NCI-H2196 (cell line): ENCODE measurements around the gene DQX1.

Experiments
- DNase-seq: peaks from one replicate; lab custom pipeline; 2025; ENCODE audit not compliant: unreplicated experiment; lab: John Stamatoyannopoulos, UW

The DQX1 gene

DNA sequence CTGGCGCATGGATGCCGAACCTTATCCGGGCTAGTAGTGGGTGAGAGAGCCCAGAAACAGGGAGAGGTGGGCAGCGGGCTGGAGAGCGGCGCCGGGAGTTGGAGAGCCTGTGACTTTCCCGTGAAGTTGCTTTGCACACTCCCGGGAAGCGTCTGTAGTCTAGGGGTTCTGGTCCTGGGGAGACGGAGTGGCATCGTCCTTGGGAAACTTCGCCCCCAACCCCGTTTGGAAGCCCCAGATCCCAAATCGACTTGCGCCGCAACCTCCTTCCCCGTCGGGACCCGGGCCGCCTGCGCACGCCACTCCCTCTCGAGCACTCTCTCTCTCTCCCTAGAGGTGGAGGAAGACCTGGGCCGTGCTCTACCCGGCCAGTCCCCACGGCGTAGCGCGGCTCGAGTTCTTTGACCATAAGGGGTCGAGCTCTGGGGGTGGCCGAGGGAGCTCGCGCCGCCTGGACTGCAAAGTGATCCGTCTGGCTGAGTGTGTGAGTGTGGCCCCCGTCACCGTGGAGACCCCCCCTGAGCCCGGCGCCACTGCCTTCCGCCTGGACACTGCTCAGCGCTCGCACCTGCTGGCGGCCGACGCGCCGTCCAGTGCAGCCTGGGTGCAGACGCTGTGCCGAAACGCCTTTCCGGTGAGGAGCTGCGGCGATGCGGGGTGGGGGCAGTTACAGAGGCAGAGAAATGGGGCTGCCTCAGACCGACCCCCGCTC, 28.9 kb upstream of the DQX1 start:
- DNase-seq, result no peak

DNA sequence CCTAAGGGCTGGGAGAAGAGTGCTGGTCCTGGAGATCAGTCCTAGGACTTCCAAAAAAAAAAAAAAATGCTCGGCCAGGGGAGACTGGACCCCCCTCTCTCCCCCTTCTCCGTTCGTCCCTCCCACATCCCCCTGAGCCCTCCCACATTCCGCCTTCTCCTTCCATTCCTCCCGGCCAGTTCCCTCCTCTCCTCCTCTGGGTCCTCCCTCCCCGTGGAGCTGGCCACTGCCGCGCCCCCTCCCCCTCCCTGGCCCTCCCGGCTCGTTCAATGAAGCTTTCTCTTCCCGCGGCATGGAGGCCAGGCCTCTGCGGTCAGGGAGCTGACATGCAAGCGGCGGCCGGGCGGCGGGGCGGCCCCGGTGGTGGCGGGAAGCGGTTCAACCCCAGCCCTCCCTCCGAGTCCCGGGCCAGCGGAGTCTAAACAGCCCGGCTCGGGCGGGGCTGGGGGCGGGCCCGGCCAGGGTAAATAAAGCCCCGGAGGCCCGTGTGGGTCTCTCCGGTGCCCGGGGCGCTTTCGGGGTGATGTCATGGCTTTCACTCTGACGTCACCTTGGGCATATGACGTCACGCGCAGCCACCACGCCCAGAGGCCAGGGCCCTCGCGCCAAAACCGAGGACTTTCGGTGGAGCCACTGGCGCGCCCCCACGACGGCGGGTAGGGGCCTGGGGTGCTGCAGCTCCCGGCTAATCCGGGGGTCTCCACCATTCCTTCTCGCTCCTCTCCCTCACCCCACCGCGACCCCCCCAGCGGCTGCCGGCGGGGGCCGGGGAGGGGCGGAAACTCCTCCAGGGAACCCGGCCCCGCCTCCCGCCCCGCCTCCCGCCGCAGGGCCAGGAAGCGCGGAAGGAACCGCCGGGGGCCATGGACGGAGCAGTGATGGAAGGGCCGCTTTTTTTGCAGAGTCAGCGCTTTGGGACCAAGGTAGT, 28.1 kb upstream of the DQX1 start, which contains the start of the genes DOK1 and LOXL3:
DOK1 (plus strand) TSS at position 829 of the 928 bp plus-strand sequence; CDS start at position 864, 35 bp downstream.
LOXL3 (minus strand) TSS at position 51 of the 928 bp plus-strand sequence. CDS start 1,308 bp downstream, outside the sequence.
- DNase-seq, result peak; percentile 52

DNA sequence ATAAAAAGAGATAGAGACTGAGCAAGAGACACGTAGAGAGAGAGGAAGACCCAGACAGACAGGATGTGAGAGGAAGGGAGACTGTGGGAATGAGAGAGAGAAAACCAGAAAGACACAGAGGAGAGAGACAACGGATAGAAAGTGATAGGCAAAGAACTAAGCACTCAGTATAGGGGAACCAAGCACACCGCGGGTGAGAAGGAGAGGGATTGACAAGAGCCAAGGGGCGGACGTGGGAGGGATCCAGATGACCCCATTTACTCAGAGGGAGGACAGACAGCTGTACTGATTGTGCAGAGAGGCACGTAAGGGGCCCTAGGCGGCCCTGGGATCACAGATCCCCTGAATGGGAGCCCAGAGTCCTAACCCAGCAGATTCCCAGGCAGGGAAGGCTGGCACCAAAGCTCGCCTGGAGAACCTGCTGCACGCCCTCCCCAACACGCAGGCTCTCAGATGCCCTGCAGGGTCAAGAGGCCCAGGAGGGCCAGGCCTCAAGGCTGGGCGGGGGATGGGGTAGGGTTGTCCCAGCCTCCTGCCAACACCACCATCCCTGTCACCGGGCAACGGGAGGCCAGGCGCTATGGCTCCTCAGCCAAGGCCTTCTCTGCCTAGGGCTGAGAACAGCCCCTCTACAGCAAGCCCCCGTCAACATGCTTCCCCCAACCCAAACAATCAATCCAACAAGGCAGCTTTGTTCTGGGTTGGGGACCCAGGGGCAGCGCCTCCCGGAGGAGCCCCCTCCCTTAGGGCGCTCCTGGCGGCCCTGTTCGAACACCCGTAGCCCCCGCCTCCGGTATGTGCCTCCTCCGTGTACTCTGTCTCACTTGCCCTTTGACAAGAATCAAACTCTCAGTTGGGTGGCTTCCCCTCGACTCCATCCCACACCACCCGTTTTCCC, 27.1 kb upstream of the DQX1 start:
- peak; percentile 22 for DNase-seq

DNA sequence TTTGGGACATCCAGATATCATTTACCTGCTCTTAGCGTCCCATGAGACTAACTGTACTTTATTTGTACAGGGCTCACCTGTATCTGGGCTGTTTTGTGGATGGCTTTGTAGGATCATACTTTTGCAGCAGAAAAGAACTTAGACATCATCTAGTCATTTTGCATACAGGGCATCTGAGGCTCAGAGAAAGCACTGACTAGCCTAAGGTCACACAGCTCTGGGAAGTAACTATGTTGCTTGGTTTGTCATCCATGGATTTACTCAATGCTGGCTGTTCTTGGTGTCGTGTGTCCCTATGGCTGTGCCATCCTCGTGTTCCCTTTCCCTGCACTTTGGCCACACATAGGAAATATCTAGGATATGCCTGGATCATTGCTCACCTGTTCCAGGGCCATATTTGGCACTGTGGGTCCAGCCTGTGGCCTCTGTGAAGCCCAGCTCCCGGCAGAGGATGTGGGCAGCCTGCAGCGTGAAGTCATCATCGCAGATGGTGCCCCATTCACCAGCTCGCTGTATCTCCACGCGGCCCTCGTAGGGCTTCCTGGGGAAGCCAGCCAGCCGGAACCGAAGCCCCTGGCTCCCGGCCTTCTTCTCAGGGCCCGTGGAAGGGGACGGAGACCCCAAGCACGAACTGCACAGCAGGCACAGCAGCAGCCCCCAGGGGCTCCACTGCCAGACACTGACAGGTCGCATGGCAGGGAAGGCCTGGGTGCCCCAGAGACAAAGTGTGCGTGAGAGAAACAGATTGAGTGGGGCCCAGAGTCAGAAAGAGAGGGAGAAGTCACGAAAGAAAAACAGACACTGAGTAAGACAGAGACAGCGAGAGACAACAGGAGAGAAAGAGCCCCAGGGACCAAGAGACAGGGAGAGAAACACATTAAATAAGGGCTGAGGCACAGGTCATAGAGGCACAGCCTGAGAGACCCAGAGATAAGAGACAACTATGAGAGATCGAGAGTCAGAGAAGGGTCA, 26.2 kb upstream of the DQX1 start:
- no peak for DNase-seq

DNA sequence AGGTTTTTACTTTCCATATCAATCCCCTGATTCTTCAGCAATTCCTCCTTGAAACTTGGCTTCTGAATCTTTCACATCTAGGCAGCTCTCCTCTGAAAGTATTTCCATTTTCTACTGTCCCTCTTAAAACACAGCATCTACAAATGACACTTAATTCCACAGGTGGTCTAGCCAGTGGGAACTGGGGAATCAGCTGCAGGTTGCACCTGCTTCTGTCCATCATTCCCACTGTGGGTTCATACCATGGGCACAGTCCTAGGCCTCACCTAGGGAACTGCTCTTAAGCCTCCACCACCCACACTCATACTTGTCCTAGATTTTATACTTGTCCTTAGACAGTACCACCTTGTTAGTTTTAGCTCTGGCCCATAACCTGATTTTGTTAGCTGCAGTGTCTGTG, 25.5 kb upstream of the DQX1 start:
- DNase-seq, result no peak

DNA sequence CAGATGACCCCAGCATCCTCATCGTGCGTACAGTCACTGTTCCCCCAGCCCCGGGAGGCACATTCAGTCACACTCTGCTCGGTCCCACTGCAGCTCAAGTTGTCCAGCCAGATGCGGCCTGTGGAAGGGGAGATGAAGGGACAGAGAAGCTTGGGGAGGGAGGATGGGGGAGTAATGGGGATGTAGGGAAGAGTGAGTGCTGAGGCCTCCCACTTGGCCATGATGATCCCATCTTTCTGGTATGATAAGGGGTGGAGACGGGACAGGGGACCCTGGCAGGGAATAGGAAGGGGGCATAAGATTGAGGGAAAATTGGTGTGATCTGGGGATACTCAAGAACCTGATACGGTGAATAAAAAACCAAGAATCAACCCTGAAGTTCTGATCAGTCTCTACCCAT, 24.2 kb upstream of the DQX1 start:
- DNase-seq, result no peak

DNA sequence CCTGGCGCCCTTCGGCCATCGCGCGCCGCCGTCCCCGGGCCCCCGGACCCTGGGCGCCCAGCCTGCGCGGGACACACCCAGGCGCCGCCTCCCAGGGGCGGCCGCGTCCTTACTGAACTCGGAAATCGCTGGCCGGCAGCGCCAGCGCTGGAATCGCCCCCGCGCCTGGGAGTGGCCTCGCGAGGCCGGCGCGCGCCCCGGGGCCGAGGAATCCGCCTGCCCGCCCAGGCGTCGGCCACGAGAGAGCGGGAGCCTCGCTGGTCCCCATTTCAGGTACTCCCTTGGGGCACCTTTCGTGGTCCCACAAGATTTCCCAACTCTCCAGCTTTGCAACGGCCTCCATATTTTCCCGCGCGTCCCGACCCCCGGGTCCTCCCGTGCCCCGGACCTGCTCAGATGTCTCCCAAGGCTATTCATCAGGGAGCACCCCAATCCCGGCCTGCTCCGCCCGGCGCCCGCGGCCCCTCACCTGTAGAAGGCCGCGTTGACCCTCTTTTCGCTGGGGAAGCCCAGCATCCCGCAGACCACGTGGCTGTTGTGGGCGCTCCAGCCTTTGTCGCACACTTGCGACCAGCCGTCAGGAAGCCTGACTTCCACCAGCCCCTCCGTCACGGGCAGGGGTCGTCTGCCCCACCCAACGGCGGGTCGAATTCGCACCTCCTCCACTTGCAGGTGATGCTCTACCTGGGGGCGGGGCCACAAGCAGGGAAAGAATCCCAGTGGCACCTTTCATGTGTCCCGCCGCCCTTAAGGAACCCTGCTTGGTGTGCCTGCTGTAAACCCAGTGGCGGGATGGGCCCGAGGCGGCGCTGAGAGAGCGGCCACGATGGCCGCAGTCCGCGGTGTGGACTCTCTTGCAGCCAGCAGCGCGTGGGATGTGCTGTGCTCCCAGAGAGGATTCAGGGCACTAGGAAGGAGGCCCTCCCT, 23.1 kb upstream of the DQX1 start:
- DNase-seq, result peak; percentile 46

DNA sequence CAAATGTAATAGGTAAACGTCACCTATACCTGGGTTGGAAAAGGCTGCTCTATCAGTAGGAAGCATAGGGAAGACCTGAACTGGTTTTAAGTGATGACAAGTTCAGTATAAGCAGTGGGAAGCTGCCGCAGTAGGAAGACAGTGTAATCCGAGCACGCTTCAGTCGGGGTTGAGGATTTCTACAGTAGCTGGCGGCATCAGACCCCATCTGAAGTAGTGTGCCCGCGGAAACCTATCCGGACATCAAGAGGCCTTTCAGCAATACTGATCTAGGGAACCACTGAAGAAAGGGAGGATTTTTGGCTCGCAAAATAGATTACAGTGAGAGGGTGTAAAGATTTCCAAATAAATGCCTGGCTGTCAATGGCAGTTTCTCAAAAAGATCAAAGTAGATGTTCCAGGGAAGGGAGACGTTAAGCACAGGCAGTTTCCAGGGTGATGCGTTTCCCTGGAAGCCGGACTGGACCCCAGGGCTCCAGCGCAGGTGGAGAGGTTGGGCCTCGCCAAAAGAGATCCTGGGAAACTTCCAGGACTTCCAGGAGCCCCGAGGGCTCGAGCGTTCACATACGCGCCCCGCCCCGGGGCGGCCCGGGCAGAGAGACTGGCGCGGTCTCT, 22.4 kb upstream of the DQX1 start:
- DNase-seq, result no peak

DNA sequence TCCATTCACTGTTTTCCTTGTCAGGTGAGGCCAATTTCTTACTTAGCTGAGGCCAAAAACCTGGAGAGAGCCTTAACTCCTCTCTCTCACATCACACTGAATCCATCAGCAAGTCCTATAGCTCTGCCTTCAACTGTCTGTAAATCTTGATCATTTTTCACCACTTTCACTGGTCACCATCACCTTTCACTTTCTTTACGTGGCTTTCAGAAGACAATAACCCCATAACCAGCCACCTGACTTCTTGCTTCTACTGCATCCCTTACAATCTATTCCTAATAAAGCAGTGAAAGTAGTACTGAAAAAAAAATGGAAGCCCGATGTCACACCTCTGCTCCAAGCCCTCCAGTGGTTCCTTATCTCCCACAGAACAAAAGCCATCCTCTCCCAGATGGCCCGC, 20.0 kb upstream of the DQX1 start:
- no peak for DNase-seq

DNA sequence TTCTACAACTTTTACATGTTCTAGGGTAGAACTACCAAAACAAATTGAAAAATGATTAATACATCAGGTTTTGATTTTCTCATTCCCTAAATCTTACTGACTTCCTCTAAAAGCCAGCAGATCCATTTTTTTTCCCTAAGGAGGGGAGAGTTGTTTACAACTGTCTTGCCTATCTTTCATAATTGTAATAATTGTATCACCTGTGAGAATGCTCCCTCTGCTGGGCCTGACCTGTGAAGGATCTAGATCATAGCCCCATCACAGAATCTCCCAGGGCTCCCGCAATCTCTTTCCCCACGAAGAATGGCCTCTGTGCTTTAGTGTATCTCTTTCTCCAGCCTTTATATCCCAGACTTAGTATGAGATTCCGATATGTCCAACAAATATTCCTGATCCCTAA, 18.6 kb upstream of the DQX1 start:
- DNase-seq, result no peak

DNA sequence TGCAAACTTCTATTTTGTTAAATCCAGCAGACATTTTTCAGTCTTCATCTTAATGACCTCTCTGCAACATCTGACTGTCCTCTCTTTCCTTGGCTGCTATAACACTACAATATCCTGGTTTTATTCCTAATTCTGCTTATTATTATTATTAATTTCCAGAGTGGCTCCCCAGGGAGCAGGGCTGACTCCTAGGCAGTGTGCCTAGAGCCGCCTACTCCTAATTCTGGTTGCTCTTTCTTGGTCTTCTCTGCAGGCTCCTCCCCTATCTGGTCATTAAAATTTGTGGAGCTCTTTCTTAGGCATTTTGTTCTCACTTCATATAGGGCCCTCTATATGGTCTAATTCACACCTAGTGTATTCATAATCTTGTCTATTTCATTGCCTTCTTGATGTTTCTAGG, 16.9 kb upstream of the DQX1 start:
- no peak for DNase-seq

DNA sequence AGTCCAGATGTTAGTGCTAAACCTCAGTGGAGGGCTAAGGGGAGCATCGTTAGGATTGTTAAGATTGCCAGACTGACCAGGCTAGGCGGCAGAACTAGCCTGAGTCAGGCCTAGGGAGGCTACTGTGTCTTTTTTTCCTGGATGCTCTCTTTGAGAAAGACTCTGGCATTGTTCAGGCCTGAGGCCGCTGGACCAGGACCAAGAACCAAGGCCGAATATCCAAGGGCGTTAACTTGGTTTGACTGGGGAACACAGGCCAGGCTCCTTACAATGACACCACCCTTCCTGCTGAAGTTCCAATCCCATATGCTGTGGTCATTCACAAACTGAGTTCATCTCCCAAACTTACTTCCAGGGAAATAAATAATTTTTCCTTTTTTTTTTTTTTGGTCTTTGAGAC, 14.3 kb upstream of the DQX1 start:
- DNase-seq, result no peak

DNA sequence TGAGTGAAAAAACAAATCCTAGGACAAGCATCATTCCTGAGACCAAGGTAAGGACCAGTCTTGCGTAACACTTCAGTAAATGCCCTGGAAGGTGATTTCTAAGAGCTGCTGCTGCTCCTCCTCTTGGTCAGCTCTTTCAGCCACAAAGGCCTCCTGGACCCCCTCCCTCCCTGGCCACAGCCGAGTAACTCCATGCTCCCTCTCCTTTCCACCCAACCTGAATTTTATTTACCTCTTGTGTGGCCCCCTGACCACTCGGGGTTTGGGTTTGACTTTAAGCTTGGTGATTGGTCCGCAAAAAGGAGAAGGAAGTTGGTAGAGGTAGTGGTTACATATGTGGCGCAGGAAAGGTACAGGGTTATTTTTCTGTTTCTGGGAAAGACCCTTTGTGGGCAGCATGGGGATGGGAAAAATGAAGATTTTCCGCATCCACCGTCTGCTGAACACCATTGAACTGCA, 12.9 kb upstream of the DQX1 start:
- DNase-seq, result no peak

- no peak for DNase-seq
Observed at GRCh38 chr2:74537140-74537539, 11.1 kb upstream of the DQX1 start.

DNA sequence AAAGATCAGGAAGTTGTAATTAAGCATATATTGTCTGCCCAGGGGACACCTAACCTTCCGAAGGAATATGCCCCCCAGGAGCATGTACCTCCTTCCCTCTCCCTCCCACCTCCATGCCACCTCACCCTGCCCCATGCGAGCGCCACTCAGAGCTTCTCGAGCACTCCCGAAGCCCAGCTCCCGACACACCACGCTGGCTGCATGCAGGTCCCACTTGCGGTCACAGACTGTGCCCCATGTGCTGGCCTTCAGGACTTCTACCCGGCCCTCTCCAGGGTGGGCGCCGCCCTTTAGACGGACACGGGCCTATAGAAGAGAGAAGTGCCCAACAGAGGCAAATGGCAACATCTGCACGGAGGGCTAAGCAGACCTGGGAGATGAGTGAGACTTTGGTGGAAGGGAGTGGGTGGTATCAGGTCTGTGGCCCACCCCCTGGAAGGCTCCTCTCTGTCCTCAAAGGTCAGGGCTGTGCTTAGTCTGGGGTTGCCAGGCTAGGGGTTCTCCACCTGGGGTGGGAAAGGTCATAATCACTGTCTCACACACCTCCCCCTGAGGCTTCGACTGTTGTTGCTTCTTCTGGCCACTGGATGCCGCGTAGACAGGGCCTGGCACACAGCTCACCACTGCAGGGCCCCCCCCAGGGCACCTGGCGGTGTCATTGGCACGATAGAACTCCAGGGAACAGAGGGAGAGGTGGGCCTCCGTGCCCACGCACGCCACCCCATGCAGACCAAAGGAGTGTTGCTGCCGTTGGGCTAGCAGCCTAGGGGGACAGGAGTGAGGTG, 10.3 kb upstream of the DQX1 start:
- DNase-seq, result no peak

DNA sequence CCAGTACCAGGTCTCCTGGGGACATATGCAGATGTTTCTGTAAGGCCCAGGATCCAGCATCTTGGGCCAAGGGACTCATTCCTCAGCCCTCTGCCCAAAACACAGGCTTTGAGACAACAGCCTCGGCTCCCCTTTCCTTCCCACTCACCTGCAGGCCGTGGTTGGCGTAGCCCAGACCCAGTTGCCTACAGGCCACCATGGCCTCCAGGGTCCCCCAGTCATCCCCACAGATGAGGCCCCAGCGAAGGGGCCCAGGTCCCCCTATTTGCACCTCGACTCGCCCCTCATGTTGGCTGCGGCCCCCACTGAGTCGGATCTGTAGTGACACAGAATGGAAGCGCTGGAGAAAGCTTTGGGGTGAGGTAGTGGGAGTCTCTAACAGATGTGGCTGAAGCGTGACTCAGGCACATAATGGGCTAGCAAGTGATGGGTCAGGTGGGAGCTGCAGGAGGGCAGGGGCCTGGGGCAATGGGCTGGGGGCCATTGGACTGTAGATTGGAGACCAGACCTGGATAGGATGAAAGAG, 9.5 kb upstream of the DQX1 start:
- no peak for DNase-seq

DNA sequence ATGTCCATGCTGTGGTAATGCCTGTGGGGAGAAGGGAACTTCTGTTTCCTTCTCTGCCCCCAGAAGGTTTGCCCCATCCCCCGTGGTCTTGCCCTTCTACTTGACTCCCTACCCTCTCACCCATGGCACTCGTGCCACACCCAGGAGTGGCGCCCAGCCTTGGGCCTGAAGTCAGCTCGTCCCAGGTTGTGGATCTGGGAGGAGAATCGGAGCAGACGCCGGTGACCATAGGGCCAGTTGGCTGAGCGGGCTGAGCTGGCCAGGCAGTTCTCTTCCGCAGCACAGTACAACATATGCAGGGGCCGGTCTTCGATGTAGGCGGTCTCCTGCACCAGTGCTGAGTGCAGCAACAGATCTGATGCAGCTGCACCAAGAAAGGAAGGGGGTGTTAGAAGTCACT, 8.4 kb upstream of the DQX1 start:
- no peak for DNase-seq
